GM12872 (cell line): ENCODE measurements around the gene RITA1.

Experiments used
- CTCF ChIP-seq: IDR thresholded peaks from 3 replicates; pipeline ENCODE4 v1.5.1; 2011; ENCODE audit warnings: low read depth, mild to moderate bottlenecking, low read length, moderate library complexity; ENCODE audit not compliant: insufficient read depth

RITA1 gene

GRCh38 chr12:113158439-113159203, 26.9 kb upstream of the RITA1 start:
- no peak for TF ChIP-seq CTCF

GRCh38 chr12:113159937-113160336, 25.6 kb upstream of the RITA1 start:
- no peak for TF ChIP-seq CTCF

- TF ChIP-seq CTCF: no peak
These were observed 24.0 kb upstream of the RITA1 start for GRCh38 chr12:113161415-113162016.

GRCh38 chr12:113162102-113163029, 23.2 kb upstream of the RITA1 start:
- no peak for TF ChIP-seq CTCF

GRCh38 chr12:113163030-113163360, 22.5 kb upstream of the RITA1 start:
- TF ChIP-seq CTCF: no peak

- no peak for TF ChIP-seq CTCF
These were observed 21.5 kb upstream of the RITA1 start for GRCh38 chr12:113164014-113164413.
